Activated T-cell treated with anti-CD3 and anti-CD28 coated beads, Interleukin-2, amount 50 U/mL, for 24 hours (primary cell): ENCODE data around the gene PNMA8C.
"Not testable (repeated sequence)": the region's sequence is repeated elsewhere in the genome, so short reads cannot be mapped to it uniquely, and the experiment has no call there.

Experiments
- DNase-seq: peaks from one replicate; pipeline ENCODE4 v3.0.0-alpha.2; 2020
- H3K27ac Mint-ChIP-seq: 2 replicates; pipeline ENCODE4 v1.8.0; 2020; ENCODE audit warnings: mild to moderate bottlenecking, mixed read lengths
- H3K27me3 Mint-ChIP-seq: 2 replicates; pipeline ENCODE4 v1.8.0; 2020; ENCODE audit warnings: mixed read lengths
- H3K36me3 Mint-ChIP-seq: 2 replicates; pipeline ENCODE4 v1.8.0; 2020; ENCODE audit warnings: low read depth, mixed read lengths
- H3K4me1 Mint-ChIP-seq: 2 replicates; pipeline ENCODE4 v1.8.0; 2020; ENCODE audit warnings: low read depth, mixed read lengths
- H3K4me3 Mint-ChIP-seq: 2 replicates; pipeline ENCODE4 v1.8.0; 2020; ENCODE audit warnings: mild to moderate bottlenecking, moderate library complexity, mixed read lengths
- H3K9me3 Mint-ChIP-seq: 2 replicates; pipeline ENCODE4 v1.8.0; 2020; ENCODE audit warnings: mixed read lengths

The PNMA8C gene

GRCh38 chr19:46381346-46381745 lies 47.4 kb downstream of the PNMA8C start:
- Mint-ChIP-seq H3K9me3 (no peaks in the 10 kb centered on the region), H3K36me3 (peaks cover 97% of the 10 kb centered on the region), H3K4me3 (no peak overlapping the region), H3K27ac (no peak overlapping the region), H3K27me3 (no peaks in the 10 kb centered on the region), H3K4me1 (no peaks in the 10 kb centered on the region)
- DNase-seq = no peak

- no peaks in the 10 kb centered on the region for H3K9me3 Mint-ChIP-seq
- no peak for DNase-seq
- no peaks in the 10 kb centered on the region for H3K4me1 Mint-ChIP-seq
- H3K27me3 Mint-ChIP-seq = no peaks in the 10 kb centered on the region
- H3K4me3 Mint-ChIP-seq = no peak overlapping the region
- H3K36me3 Mint-ChIP-seq = peaks cover 98% of the 10 kb centered on the region
- no peak overlapping the region for H3K27ac Mint-ChIP-seq
Measured at GRCh38 chr19:46380690-46381089, 48.0 kb downstream of the PNMA8C start.

- H3K9me3 Mint-ChIP-seq = no peaks in the 10 kb centered on the region
- H3K27me3 Mint-ChIP-seq = no peaks in the 10 kb centered on the region
- no peak for DNase-seq
- peaks cover 93% of the 10 kb centered on the region for H3K36me3 Mint-ChIP-seq
- no peaks in the 10 kb centered on the region for H3K4me1 Mint-ChIP-seq
- H3K4me3 Mint-ChIP-seq = no peak overlapping the region
- H3K27ac Mint-ChIP-seq = no peak overlapping the region
Measured at GRCh38 chr19:46378268-46378667, 50.5 kb downstream of the PNMA8C start.

GRCh38 chr19:46376241-46377153 lies 52.2 kb downstream of the PNMA8C start:
- H3K4me3 Mint-ChIP-seq = no peak overlapping the region
- peak; percentile 18 for DNase-seq
- no peak overlapping the region for H3K27ac Mint-ChIP-seq
- no peaks in the 10 kb centered on the region for H3K27me3 Mint-ChIP-seq
- no peaks in the 10 kb centered on the region for H3K9me3 Mint-ChIP-seq
- peaks cover 89% of the 10 kb centered on the region for H3K36me3 Mint-ChIP-seq
- H3K4me1 Mint-ChIP-seq = peaks cover 12% of the 10 kb centered on the region

- DNase-seq = peak; percentile 22
- H3K27me3 Mint-ChIP-seq, H3K4me3 Mint-ChIP-seq, H3K9me3 Mint-ChIP-seq: not testable (repeated sequence)
- peak overlapping the region; percentile 13 for H3K27ac Mint-ChIP-seq
- H3K36me3 Mint-ChIP-seq = peaks cover 89% of the 10 kb centered on the region
- H3K4me1 Mint-ChIP-seq = peaks cover 20% of the 10 kb centered on the region
Measured at GRCh38 chr19:46375476-46376067, 53.2 kb downstream of the PNMA8C start.
